ENCODE measurements around the gene RGN. TPM values are rescaled to one million over a fixed set of nuclear protein-coding genes. Genes with fewer than 3 reads are reported as not detected.
A peak's percentile ranks its signal among the peaks of the same experiment; 100 is the strongest.

The RGN gene
- total and polyA plus RNA-seq, 8 donors: 4.1 to 17.1 (median 15.0) TPM

DNA sequence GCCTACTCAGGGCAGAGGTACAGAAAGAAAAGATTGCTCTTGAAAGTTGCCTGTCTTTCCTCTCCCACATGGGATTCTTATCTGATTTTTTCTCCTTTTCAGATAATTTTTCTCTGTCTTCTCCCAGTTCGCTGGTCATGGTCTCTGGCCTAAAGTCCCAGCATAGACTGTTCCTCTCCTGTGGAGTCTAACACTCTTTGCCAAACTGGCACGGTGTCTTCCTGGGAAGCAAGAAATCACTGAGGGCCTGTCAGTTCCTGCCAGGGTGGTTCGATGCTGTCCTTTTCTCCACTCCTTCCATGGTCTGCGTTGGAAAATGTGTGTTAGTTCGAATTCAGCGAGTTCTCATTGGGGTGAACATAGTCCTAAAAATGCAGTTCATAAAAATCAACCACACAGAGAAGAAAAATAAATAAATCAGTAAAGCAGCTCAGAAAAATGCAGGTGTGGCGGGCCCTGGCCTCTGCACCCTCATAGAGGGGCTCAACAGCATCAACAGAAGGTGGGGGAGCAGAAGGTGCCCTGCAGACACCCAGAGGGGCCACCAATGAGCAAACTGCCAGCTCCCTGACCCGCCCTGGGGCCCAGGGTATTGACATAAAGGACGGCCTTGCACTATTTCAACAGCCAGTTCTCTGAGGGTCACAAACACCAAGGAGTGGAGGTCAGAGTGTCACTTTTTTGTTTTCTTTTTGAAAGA lies 2.1 kb downstream of the RGN start:
- Histone ChIP-seq H3K4me3 (no peak overlapping the region), H3K4me1 (no peaks in the 10 kb centered on the region), H3K27me3 (peaks cover 0 to 4% of the 10 kb centered on the region in 2 donors), H3K36me3 (no peaks in the 10 kb centered on the region), H3K27ac (no peak overlapping the region), H3K9me3 (no peaks in the 10 kb centered on the region)
- ATAC-seq (no peak), DNase-seq (no peak)
- intact Hi-C loops (cut with DNase I): no loop called here
- TF ChIP-seq, protein P1, sequence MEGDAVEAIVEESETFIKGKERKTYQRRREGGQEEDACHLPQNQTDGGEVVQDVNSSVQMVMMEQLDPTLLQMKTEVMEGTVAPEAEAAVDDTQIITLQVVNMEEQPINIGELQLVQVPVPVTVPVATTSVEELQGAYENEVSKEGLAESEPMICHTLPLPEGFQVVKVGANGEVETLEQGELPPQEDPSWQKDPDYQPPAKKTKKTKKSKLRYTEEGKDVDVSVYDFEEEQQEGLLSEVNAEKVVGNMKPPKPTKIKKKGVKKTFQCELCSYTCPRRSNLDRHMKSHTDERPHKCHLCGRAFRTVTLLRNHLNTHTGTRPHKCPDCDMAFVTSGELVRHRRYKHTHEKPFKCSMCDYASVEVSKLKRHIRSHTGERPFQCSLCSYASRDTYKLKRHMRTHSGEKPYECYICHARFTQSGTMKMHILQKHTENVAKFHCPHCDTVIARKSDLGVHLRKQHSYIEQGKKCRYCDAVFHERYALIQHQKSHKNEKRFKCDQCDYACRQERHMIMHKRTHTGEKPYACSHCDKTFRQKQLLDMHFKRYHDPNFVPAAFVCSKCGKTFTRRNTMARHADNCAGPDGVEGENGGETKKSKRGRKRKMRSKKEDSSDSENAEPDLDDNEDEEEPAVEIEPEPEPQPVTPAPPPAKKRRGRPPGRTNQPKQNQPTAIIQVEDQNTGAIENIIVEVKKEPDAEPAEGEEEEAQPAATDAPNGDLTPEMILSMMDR (IDR thresholded peaks at IDR 0.05): no peak

DNA sequence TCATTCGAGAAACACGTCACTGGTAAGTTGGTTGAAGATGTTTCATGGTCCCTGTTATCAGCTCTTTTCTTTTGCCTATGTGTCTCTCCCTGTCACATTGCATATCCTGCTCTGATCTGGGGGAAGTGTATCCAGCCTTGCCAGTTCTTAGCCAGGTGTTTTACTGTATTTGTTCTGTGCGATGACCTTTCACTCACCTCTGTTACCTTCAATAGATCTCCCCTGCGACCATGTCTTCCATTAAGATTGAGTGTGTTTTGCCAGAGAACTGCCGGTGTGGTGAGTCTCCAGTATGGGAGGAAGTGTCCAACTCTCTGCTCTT lies 2.6 kb downstream of the RGN start:
- no peak overlapping the region for H3K27ac ChIP-seq
- TF ChIP-seq, protein P1 (IDR thresholded peaks at IDR 0.05): no peak
- intact Hi-C loops (cut with DNase I): no loop called here
- H3K36me3 ChIP-seq: no peaks in the 10 kb centered on the region
- no peak for ATAC-seq
- H3K4me3 ChIP-seq: no peak overlapping the region
- H3K9me3 ChIP-seq: no peaks in the 10 kb centered on the region
- H3K4me1 ChIP-seq: no peaks in the 10 kb centered on the region
- peaks cover 0 to 4% of the 10 kb centered on the region in 2 donors for H3K27me3 ChIP-seq
- DNase-seq: no peak

DNA sequence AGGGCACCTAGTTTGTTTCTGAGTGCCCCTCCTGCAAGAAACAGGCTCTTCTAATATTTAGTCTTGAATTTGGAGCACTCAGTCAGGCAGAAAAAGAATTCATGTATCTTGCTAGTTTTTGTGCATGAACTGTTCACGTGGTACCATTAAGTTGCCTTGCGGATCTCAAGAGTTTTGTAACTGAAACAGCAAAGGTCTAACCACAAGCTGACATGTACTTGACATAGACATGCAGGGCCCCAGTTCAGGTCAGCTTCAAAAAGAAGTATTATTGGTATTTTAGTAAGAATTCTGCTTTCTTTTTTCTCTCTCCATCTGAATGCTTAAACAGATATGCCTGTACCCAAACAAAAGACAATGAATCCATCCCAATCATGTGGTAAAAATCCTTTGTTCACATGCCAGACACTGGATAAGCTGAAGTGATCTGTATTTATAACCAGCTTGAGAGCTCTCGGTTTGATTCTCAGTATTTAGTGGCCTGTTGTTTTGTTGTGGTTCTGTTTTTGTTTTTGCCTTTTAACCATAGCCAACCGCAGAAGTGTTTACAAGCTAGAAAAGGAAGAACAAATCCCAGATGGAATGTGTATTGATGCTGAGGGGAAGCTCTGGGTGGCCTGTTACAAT lies 13.0 kb downstream of the RGN start:
- Histone ChIP-seq H3K9me3 (no peaks in the 10 kb centered on the region), H3K36me3 (no peaks in the 10 kb centered on the region), H3K27me3 (no peaks in the 10 kb centered on the region), H3K27ac (no peak overlapping the region), H3K4me3 (no peak overlapping the region), H3K4me1 (no peaks in the 10 kb centered on the region)
- peak in 1 of 4 donors; percentile 24 for DNase-seq
- intact Hi-C loops (cut with DNase I): no loop called here
- ATAC-seq: peak; percentile 73
- TF ChIP-seq, protein P1 (IDR thresholded peaks at IDR 0.05): no peak

DNA sequence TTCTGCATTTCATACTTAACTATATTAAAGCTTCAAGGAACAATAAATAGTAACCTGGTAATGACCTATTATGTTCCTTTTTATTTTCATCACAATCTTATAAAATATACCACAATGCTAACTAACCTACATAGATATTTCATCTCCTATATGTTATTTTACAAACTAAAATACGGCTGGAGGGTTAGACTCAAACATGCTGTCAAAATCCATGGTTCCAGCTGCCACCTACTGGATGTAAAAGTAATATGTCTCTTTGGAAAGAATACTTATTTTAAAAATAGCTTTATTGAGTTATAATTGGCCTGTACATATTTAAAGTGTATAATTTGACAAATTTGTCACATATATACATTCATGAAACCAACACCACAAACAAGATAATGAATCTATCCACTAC lies 15.0 kb downstream of the RGN start:
- TF ChIP-seq, protein P1 (IDR thresholded peaks at IDR 0.05): peak; percentile 24 to 37
- no peak overlapping the region for H3K27ac ChIP-seq
- no peaks in the 10 kb centered on the region for H3K27me3 ChIP-seq
- DNase-seq (peak in 1 of 4 donors; percentile 42), ATAC-seq (peak; percentile 50)
- no peaks in the 10 kb centered on the region for H3K36me3 ChIP-seq
- no peak overlapping the region for H3K4me3 ChIP-seq
- H3K4me1 ChIP-seq: no peaks in the 10 kb centered on the region
- intact Hi-C loops (cut with DNase I): no loop called here
- no peaks in the 10 kb centered on the region for H3K9me3 ChIP-seq

DNA sequence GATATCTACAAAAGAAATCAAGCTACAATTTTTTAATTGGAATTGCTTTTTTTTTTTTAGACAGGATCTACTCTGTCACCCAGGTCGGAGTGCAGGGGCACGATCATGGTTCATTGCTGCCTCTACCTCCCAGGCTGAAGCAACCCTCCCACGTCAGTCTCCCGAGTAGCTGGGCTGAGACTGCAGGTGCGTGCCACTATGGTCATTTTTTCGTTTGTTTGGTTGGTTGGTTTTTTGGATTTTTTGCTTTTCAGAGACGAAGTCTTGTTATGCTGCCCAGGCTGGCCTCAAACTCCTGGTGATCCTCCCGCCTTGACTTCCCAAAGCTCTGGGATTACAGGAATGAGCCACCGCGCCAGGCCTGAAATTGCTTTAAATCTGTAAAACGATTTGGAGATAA lies 15.6 kb downstream of the RGN start:
- DNase-seq (no peak), ATAC-seq (no peak)
- Histone ChIP-seq H3K4me3 (no peak overlapping the region), H3K27me3 (no peaks in the 10 kb centered on the region), H3K36me3 (no peaks in the 10 kb centered on the region), H3K9me3 (no peaks in the 10 kb centered on the region), H3K4me1 (no peaks in the 10 kb centered on the region), H3K27ac (no peak overlapping the region)
- TF ChIP-seq, protein P1 (IDR thresholded peaks at IDR 0.05): no peak
- intact Hi-C loops (cut with DNase I): no loop called here
